HG03066 (cell line): Measurements from ENCODE around the gene ZSCAN21.
A peak's percentile ranks its signal among the peaks of the same experiment; 100 is the strongest.

Source experiments
- ATAC-seq: cut with Tn5 transposase; IDR thresholded peaks from one replicate; pipeline ENCODE4 v1.9.1; 2021; ENCODE audit warnings: low read depth; ENCODE audit not compliant: unreplicated experiment

The ZSCAN21 gene

GRCh38 chr7:100095289-100095688 lies 45.7 kb downstream of the ZSCAN21 start:
- ATAC-seq, result no peak

- ATAC-seq, result no peak
Measured at GRCh38 chr7:100095704-100096103, 46.1 kb downstream of the ZSCAN21 start.

- ATAC-seq, result no peak
Measured at GRCh38 chr7:100098913-100099312, 49.3 kb downstream of the ZSCAN21 start.

- ATAC-seq, result no peak
Measured at GRCh38 chr7:100099452-100099851, 49.9 kb downstream of the ZSCAN21 start.

GRCh38 chr7:100100420-100101015 lies 50.9 kb downstream of the ZSCAN21 start:
- ATAC-seq, result peak; percentile 63

- ATAC-seq, result peak; percentile 84
Measured at GRCh38 chr7:100101016-100101862, 51.7 kb downstream of the ZSCAN21 start, which contains the start of the genes AP4M1 and MCM7. AP4M1 (plus strand) TSS chr7:100101643; CDS start chr7:100101715, 72 bp downstream. MCM7 (minus strand) TSS chr7:100101397; CDS start chr7:100101294, 103 bp downstream.

- ATAC-seq, result no peak
Measured at GRCh38 chr7:100102950-100103840, 53.6 kb downstream of the ZSCAN21 start.

GRCh38 chr7:100105534-100105933 lies 56.0 kb downstream of the ZSCAN21 start:
- no peak for ATAC-seq

GRCh38 chr7:100106633-100107032 lies 57.1 kb downstream of the ZSCAN21 start:
- ATAC-seq, result no peak

GRCh38 chr7:100107125-100107737 lies 57.7 kb downstream of the ZSCAN21 start:
- no peak for ATAC-seq

- ATAC-seq, result no peak
Measured at GRCh38 chr7:100107890-100108289, 58.3 kb downstream of the ZSCAN21 start.

GRCh38 chr7:100109521-100110163 lies 60.1 kb downstream of the ZSCAN21 start:
- no peak for ATAC-seq

GRCh38 chr7:100111156-100111555 lies 61.6 kb downstream of the ZSCAN21 start:
- no peak for ATAC-seq

- ATAC-seq, result no peak
Measured at GRCh38 chr7:100111914-100112313, 62.3 kb downstream of the ZSCAN21 start.
